ENCODE data around the gene NOTUM. TPM values are rescaled to one million over a fixed set of nuclear protein-coding genes. Genes with fewer than 3 reads are reported as not detected.

Gene NOTUM
- total RNA-seq, 1 experiment from 2014 or later, result not detected

- no peak for DNase-seq (ENCODE audit: unreplicated experiment)
- TF ChIP-seq, protein P1, sequence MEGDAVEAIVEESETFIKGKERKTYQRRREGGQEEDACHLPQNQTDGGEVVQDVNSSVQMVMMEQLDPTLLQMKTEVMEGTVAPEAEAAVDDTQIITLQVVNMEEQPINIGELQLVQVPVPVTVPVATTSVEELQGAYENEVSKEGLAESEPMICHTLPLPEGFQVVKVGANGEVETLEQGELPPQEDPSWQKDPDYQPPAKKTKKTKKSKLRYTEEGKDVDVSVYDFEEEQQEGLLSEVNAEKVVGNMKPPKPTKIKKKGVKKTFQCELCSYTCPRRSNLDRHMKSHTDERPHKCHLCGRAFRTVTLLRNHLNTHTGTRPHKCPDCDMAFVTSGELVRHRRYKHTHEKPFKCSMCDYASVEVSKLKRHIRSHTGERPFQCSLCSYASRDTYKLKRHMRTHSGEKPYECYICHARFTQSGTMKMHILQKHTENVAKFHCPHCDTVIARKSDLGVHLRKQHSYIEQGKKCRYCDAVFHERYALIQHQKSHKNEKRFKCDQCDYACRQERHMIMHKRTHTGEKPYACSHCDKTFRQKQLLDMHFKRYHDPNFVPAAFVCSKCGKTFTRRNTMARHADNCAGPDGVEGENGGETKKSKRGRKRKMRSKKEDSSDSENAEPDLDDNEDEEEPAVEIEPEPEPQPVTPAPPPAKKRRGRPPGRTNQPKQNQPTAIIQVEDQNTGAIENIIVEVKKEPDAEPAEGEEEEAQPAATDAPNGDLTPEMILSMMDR (IDR thresholded peaks at IDR 0.05; ENCODE audit: unreplicated experiment), result no peak
- peaks cover 40% of the 10 kb centered on the region for H3K36me3 Mint-ChIP-seq (ENCODE audit: insufficient read depth, unreplicated experiment)
- H3K9me3 Mint-ChIP-seq (ENCODE audit: unreplicated experiment), result no peaks in the 10 kb centered on the region
- no TSS peak for BruUV-seq (replicated peaks)
- ChIA-PET POLR2A (interaction anchor here (0.6 to 5.2 kb wide), 8 partner anchors 10 to 185 kb away, joined by 3 to 54 read pairs (median 3); partner anchors contain the start of genes ALYREF, ANAPC11 and MAFG), CTCF (interaction anchor here (0.5 to 1.0 kb wide), 2 partner anchors 13 to 185 kb away, joined by 3 to 4 read pairs; no protein-coding TSS in a partner anchor)
- intact Hi-C loops (cut with micrococcal nuclease), result loop anchor here (10.0 kb wide), 1 partner anchor 45 kb away; the partner anchor contains the start of gene P4HB
- H3K4me3 Mint-ChIP-seq (ENCODE audit: unreplicated experiment), result peak overlapping the region; percentile 72
- no peak overlapping the region for H3K27ac Mint-ChIP-seq (ENCODE audit: low read depth, unreplicated experiment)
- H3K4me1 Mint-ChIP-seq (ENCODE audit: insufficient read depth, unreplicated experiment), result peaks cover 20% of the 10 kb centered on the region
- H3K27me3 Mint-ChIP-seq (ENCODE audit: insufficient read depth, unreplicated experiment), result no peaks in the 10 kb centered on the region
These were observed 50.8 kb downstream of the NOTUM start for GRCh38 chr17:81909966-81910839.

DNA sequence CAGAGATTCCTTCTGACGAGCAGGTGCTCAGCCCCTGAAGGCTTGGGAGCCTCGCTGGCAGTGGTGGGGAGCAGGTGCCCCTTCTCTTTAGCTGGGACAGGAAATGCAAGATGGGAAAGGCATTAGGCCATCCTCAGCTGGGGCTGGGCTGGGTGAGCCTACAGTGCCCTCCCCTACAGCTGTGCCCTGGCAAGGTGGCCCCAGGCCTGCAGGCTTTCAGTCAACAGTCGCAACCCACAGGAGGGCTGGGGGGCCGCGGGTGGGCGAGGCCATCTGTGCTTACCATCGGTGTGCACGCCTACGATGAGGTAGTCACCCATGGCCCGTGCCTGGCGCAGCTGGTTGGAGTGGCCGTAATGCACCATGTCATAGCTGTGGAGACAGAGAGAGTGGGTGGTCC is 51.8 kb downstream of the NOTUM start:
- Mint-ChIP-seq H3K27me3 (ENCODE audit: insufficient read depth, unreplicated experiment) (no peaks in the 10 kb centered on the region), H3K36me3 (ENCODE audit: insufficient read depth, unreplicated experiment) (peaks cover 32% of the 10 kb centered on the region), H3K9me3 (ENCODE audit: unreplicated experiment) (no peaks in the 10 kb centered on the region), H3K4me1 (ENCODE audit: insufficient read depth, unreplicated experiment) (peaks cover 20% of the 10 kb centered on the region), H3K27ac (ENCODE audit: low read depth, unreplicated experiment) (no peak overlapping the region), H3K4me3 (ENCODE audit: unreplicated experiment) (no peak overlapping the region)
- TF ChIP-seq, protein P1 (IDR thresholded peaks at IDR 0.05; ENCODE audit: unreplicated experiment), result no peak
- DNase-seq (ENCODE audit: unreplicated experiment), result no peak
- intact Hi-C loops (cut with micrococcal nuclease), result no loop called here
- ChIA-PET POLR2A (interaction anchor here (0.6 to 1.2 kb wide), 3 partner anchors 11 to 93 kb away, joined by 3 read pairs; no protein-coding TSS in a partner anchor), CTCF (interaction anchor here (0.5 to 1.0 kb wide), 2 partner anchors 12 to 184 kb away, joined by 3 to 4 read pairs; no protein-coding TSS in a partner anchor)
- BruUV-seq (replicated peaks), result no TSS peak

GRCh38 chr17:81908793-81909192 is 52.2 kb downstream of the NOTUM start:
- BruUV-seq (replicated peaks), result no TSS peak
- intact Hi-C loops (cut with micrococcal nuclease), result no loop called here
- POLR2A ChIA-PET, result interaction anchor here (1.2 kb wide), 1 partner anchor 42 kb away, joined by 3 read pairs; no protein-coding TSS in a partner anchor
- Mint-ChIP-seq H3K9me3 (ENCODE audit: unreplicated experiment) (no peaks in the 10 kb centered on the region), H3K27me3 (ENCODE audit: insufficient read depth, unreplicated experiment) (no peaks in the 10 kb centered on the region), H3K27ac (ENCODE audit: low read depth, unreplicated experiment) (no peak overlapping the region), H3K4me3 (ENCODE audit: unreplicated experiment) (no peak overlapping the region), H3K4me1 (ENCODE audit: insufficient read depth, unreplicated experiment) (peaks cover 20% of the 10 kb centered on the region), H3K36me3 (ENCODE audit: insufficient read depth, unreplicated experiment) (peaks cover 30% of the 10 kb centered on the region)
- DNase-seq (ENCODE audit: unreplicated experiment), result no peak
- TF ChIP-seq, protein P1 (IDR thresholded peaks at IDR 0.05; ENCODE audit: unreplicated experiment), result no peak
- CTCF ChIA-PET, result no interaction called here

Measured in MCF 10A (cell line).